ENCODE data around the gene SLC24A5. TPM values are rescaled to one million over a fixed set of nuclear protein-coding genes. Genes with fewer than 3 reads are reported as not detected.

The SLC24A5 gene
- total and polyA plus RNA-seq, 9 of the 15 experiments (the other 6 are each of a cell fraction or from before 2014, with no cell fraction given) = not detected

DNA sequence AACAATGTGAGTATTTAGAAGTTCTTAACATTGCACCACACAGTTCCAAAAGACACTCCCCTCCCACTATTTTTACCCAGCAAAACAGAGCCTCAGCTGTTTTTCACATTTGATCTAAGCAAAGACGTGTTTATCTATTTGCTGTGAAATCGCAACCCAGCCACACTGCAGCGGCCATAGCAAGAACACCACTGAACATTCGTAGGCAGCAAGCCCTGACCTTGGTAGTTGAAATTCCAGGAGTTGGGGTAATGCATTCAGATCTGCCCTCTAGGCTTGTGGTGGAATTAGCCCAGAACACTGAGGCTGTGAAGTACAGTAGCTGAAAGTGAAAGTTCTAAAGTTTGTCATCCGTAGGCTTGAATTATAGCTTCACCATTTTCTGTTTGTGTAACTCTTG is 17.1 kb upstream of the SLC24A5 start:
- H3K4me1 ChIP-seq (replicated peaks in 1 of 2; ENCODE audit: control insufficient read depth in 2 of 2, insufficient read depth in 2 of 2, low read length in 2 of 2) = no peaks in the 10 kb centered on the region
- in situ Hi-C loops (cut with MboI) (no loop called here), intact Hi-C loops (cut with micrococcal nuclease) (no loop called here)
- no peak for FAIRE-seq
- no peaks in the 10 kb centered on the region for H3K27me3 ChIP-seq (ENCODE audit: control insufficient read depth in 2 of 2, insufficient read depth in 2 of 2, low read length in 2 of 2)
- no peak overlapping the region for H3K4me3 ChIP-seq
- H4K20me1 ChIP-seq (replicated peaks; ENCODE audit: control insufficient read depth, insufficient read depth, low read length) = no peaks in the 10 kb centered on the region
- no peak overlapping the region for H2AFZ ChIP-seq (ENCODE audit: low read depth, low read length)
- H3K9me3 ChIP-seq (replicated peaks; ENCODE audit: control insufficient read depth, insufficient read depth, low read depth, low read length) = no peaks in the 10 kb centered on the region
- no peaks in the 10 kb centered on the region for H3K9me1 ChIP-seq (ENCODE audit: control insufficient read depth, insufficient read depth, low read length)
- ATAC-seq = no peak
- H3K27ac ChIP-seq (ENCODE audit: extremely low read depth, low read depth, low read length) = no peak overlapping the region
- POLR2A ChIA-PET = no interaction called here
- H3K9ac ChIP-seq (ENCODE audit: insufficient read depth in 1 of 2, low read depth in 2 of 2, low read length in 2 of 2) = no peak overlapping the region
- 3% methylated on average over 5 of the region's 5 CpGs for WGBS (ENCODE audit: insufficient coverage, low coverage, missing lambda C conversion rate)
- CTCF ChIA-PET (ENCODE audit: low intra/inter-chr PET ratio) = no interaction called here
- H3K79me2 ChIP-seq (ENCODE audit: control insufficient read depth, insufficient read depth, low read length) = no peaks in the 10 kb centered on the region
- no peak overlapping the region for H3K4me2 ChIP-seq (ENCODE audit: insufficient read depth, low read length)
- DNase-seq (ENCODE audit: extremely low read depth in 1 of 4, low spot score in 3 of 4) = no peak
- H3K36me3 ChIP-seq (ENCODE audit: control insufficient read depth, insufficient read depth, low read length) = no peaks in the 10 kb centered on the region
- no TSS peak for BruUV-seq (replicated peaks)
- TF ChIP-seq HNRNPLL (IDR thresholded peaks at IDR 0.05; ENCODE audit: low read depth, low read length, poor library complexity, severe bottlenecking) = no peak
- TF ChIP-seq ZNF175 (CRISPR knock-in tag; IDR thresholded peaks at IDR 0.05; ENCODE audit: low read depth) = no peak
- no peak for TF ChIP-seq ZNF224 (CRISPR knock-in tag; IDR thresholded peaks at IDR 0.05)
- TF ChIP-seq POU5F1 (IDR thresholded peaks at IDR 0.05; ENCODE audit: borderline replicate concordance, low read depth, low read length, partially characterized antibody) = no peak
- TF ChIP-seq OTX1 (CRISPR knock-in tag; IDR thresholded peaks at IDR 0.05) = no peak
- no peak for TF ChIP-seq FOXP1 (CRISPR knock-in tag; IDR thresholded peaks at IDR 0.05)
- TF ChIP-seq PTRF (tag; IDR thresholded peaks at IDR 0.05) = no peak
- no peak for TF ChIP-seq HDAC3 (IDR thresholded peaks at IDR 0.05; ENCODE audit: borderline replicate concordance, partially characterized antibody)
- TF ChIP-seq FOXJ2 (tag; IDR thresholded peaks at IDR 0.05) = no peak
- TF ChIP-seq, protein P1, sequence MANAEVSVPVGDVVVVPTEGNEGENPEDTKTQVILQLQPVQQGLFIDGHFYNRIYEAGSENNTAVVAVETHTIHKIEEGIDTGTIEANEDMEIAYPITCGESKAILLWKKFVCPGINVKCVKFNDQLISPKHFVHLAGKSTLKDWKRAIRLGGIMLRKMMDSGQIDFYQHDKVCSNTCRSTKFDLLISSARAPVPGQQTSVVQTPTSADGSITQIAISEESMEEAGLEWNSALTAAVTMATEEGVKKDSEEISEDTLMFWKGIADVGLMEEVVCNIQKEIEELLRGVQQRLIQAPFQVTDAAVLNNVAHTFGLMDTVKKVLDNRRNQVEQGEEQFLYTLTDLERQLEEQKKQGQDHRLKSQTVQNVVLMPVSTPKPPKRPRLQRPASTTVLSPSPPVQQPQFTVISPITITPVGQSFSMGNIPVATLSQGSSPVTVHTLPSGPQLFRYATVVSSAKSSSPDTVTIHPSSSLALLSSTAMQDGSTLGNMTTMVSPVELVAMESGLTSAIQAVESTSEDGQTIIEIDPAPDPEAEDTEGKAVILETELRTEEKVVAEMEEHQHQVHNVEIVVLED (CRISPR knock-in tag; IDR thresholded peaks at IDR 0.05) = no peak
- no peak for TF ChIP-seq KDM1A (IDR thresholded peaks at IDR 0.05)
- no peak for TF ChIP-seq EZH2 (IDR thresholded peaks at IDR 0.05; ENCODE audit: borderline replicate concordance, low read depth, low read length)
- TF ChIP-seq, protein P2, sequence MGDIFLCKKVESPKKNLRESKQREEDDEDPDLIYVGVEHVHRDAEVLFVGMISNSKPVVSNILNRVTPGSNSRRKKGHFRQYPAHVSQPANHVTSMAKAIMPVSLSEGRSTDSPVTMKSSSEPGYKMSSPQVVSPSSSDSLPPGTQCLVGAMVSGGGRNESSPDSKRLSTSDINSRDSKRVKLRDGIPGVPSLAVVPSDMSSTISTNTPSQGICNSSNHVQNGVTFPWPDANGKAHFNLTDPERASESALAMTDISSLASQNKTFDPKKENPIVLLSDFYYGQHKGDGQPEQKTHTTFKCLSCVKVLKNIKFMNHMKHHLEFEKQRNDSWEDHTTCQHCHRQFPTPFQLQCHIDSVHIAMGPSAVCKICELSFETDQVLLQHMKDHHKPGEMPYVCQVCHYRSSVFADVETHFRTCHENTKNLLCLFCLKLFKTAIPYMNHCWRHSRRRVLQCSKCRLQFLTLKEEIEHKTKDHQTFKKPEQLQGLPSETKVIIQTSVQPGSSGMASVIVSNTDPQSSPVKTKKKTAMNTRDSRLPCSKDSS (IDR thresholded peaks at IDR 0.05; ENCODE audit: low read depth, partially characterized antibody) = no peak
- TF ChIP-seq, protein P3, sequence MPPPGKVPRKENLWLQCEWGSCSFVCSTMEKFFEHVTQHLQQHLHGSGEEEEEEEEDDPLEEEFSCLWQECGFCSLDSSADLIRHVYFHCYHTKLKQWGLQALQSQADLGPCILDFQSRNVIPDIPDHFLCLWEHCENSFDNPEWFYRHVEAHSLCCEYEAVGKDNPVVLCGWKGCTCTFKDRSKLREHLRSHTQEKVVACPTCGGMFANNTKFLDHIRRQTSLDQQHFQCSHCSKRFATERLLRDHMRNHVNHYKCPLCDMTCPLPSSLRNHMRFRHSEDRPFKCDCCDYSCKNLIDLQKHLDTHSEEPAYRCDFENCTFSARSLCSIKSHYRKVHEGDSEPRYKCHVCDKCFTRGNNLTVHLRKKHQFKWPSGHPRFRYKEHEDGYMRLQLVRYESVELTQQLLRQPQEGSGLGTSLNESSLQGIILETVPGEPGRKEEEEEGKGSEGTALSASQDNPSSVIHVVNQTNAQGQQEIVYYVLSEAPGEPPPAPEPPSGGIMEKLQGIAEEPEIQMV (tag; conservative IDR thresholded peaks at IDR 0.05; ENCODE audit: low read depth) = no peak
- TF ChIP-seq, protein P4, sequence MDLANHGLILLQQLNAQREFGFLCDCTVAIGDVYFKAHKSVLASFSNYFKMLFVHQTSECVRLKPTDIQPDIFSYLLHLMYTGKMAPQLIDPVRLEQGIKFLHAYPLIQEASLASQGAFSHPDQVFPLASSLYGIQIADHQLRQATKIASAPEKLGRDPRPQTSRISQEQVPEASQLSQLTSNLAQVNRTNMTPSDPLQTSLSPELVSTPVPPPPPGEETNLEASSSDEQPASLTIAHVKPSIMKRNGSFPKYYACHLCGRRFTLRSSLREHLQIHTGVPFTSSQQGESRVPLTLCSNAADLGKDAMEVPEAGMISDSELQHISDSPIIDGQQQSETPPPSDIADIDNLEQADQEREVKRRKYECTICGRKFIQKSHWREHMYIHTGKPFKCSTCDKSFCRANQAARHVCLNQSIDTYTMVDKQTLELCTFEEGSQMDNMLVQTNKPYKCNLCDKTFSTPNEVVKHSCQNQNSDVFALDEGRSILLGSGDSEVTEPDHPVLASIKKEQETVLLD (IDR thresholded peaks at IDR 0.05) = no peak

Measured in K562 (cell line).